C4-2B (cell line): Measurements from ENCODE around the gene CIB4.

ENCODE experiments used
- H3K27ac ChIP-seq: fragments of 450-650 bp; 2 replicates; pipeline ENCODE4 v1.5.1; 2017
- ZFX ChIP-seq: fragments of 450-650 bp; IDR thresholded peaks from 2 replicates; pipeline ENCODE4 v1.6.1; 2017
- TF ChIP-seq, protein P1 (sequence below): fragments of 450-650 bp; conservative IDR thresholded peaks from 2 replicates; pipeline ENCODE4 v1.5.1; 2017; ENCODE audit warnings: mild to moderate bottlenecking

The CIB4 gene

DNA sequence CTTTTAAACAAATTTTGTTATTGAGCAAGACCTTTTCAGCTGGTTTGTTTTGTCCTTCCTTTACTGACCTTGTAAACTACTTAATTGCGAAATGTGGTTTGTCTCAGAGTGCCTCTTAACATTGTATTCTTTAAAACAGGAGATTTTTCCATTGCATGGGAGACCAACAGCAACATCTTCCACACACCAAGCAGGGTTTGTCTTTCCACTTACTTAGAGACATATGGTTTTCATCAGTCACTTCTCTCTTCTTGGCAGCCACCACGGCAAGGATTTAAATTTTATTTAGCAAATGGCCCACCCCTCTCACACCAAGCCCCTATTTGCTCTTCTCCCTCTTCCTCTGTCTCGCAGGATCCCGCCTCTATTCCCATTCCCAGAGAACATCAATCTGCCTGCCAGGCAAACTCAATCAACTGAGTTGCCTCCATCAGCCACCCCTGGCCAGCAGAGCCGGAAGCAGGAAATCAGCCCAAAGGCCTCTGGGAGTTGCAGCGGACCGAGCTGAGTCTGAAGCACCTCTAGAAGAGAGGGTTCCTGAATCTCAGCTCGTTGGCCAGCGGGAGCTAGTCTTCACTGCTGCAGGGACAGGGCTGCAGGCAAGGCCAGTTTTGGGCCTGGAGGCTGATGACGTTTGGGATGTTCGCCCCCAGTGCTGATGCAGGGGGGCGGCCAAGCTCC lies 11.3 kb upstream of the CIB4 start:
- TF ChIP-seq ZFX, result no peak
- TF ChIP-seq, protein P1, sequence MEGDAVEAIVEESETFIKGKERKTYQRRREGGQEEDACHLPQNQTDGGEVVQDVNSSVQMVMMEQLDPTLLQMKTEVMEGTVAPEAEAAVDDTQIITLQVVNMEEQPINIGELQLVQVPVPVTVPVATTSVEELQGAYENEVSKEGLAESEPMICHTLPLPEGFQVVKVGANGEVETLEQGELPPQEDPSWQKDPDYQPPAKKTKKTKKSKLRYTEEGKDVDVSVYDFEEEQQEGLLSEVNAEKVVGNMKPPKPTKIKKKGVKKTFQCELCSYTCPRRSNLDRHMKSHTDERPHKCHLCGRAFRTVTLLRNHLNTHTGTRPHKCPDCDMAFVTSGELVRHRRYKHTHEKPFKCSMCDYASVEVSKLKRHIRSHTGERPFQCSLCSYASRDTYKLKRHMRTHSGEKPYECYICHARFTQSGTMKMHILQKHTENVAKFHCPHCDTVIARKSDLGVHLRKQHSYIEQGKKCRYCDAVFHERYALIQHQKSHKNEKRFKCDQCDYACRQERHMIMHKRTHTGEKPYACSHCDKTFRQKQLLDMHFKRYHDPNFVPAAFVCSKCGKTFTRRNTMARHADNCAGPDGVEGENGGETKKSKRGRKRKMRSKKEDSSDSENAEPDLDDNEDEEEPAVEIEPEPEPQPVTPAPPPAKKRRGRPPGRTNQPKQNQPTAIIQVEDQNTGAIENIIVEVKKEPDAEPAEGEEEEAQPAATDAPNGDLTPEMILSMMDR, result no peak
- H3K27ac ChIP-seq, result no peak overlapping the region

- H3K27ac ChIP-seq, result no peak overlapping the region
- TF ChIP-seq, protein P1, result no peak
- no peak for TF ChIP-seq ZFX
These were observed 10.6 kb upstream of the CIB4 start for GRCh38 chr2:26651799-26652198.

DNA sequence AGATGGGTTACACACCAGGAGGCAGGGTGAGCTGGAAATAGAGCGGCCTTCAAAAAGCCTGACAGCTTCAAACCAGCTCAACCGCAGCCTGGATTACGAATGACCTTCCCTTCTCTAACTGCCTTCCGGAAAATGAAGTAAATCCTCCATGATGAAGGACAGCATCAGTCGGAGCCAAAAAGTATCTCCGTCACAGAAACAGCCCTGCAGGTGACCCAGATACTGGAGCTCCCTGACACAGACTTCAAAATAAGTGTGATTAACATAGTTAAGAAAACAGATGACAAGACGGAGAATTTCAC lies 10.3 kb upstream of the CIB4 start:
- no peak for TF ChIP-seq ZFX
- TF ChIP-seq, protein P1, result no peak
- H3K27ac ChIP-seq, result no peak overlapping the region

- H3K27ac ChIP-seq, result no peak overlapping the region
- no peak for TF ChIP-seq ZFX
- TF ChIP-seq, protein P1, result no peak
These were observed 9.7 kb upstream of the CIB4 start for GRCh38 chr2:26650713-26651469.

GRCh38 chr2:26649992-26650712 lies 9.0 kb upstream of the CIB4 start:
- no peak overlapping the region for H3K27ac ChIP-seq
- TF ChIP-seq, protein P1, result no peak
- TF ChIP-seq ZFX, result no peak

DNA sequence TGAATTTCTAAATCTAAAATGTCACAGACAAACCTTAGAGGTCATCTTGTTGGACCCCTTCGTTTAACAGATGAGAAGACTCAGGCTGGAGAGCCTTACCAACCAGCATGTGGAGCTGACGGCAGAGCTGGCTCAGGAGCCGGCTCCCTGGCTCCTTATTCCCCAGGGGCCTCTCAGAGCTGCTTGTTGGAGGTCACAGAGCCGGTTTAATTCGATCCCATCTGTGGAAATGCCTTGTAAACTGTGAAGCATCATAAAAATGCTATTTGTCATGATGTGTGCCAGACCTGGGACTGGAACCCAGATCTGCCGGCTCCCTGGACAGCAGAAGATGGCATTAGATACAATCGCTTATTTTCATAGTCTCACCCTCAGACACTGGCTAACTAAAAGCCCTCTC lies 8.2 kb upstream of the CIB4 start:
- TF ChIP-seq, protein P1, result no peak
- TF ChIP-seq ZFX, result no peak
- H3K27ac ChIP-seq, result no peak overlapping the region

GRCh38 chr2:26648516-26648915 lies 7.3 kb upstream of the CIB4 start:
- TF ChIP-seq ZFX, result no peak
- TF ChIP-seq, protein P1, result no peak
- no peak overlapping the region for H3K27ac ChIP-seq
